Caco-2 (cell line): ENCODE results near the gene PCBD1. TPM values are rescaled to one million over a fixed set of nuclear protein-coding genes. Genes with fewer than 3 reads are reported as not detected.

Experiments used
- BruUV-seq: library from RNA; stranded (reverse); fragments of 400-500 nt; replicated peaks from 2 replicates; lab custom pipeline; 2021; lab: Mats Ljungman, UMichigan
- CTCF ChIA-PET: fragments of 300-600 bp; sonication (Branson Sonifier 250); formaldehyde crosslinking; loops from one replicate; lab custom pipeline; 2022; ENCODE audit warnings: antibody characterized with exemption; lab: Charles Lee
- POLR2A ChIA-PET: fragments of 300-600 bp; sonication (Branson Sonifier 250); formaldehyde crosslinking; loops from one replicate; lab custom pipeline; 2022; ENCODE audit warnings: antibody characterized with exemption; lab: Charles Lee
- DNase-seq, 2 experiments: peaks; one replicate each; pipeline versions ENCODE4 v3.0.0 to v3.0.0-alpha.2; 2020 to 2022
- H3K27me3 ChIP-seq: replicated peaks from 2 replicates; pipeline ENCODE4 v1.6.0; 2011; ENCODE audit warnings: low read length; ENCODE audit not compliant: control insufficient read depth, insufficient read depth
- H3K36me3 ChIP-seq: 2 replicates; pipeline ENCODE4 v1.5.1; 2011; ENCODE audit warnings: low read length; ENCODE audit not compliant: control insufficient read depth, insufficient read depth
- H3K4me1 ChIP-seq: fragments of 250-450 bp; sonication (Bioruptor Pico); 2 replicates; pipeline ENCODE4 v1.5.1; 2020; ENCODE audit warnings: mild to moderate bottlenecking
- H3K4me3 ChIP-seq: 2 replicates; pipeline ENCODE4 v1.5.1; 2011; ENCODE audit warnings: low read depth, mild to moderate bottlenecking, control low read depth, low read length
- H3K9me3 ChIP-seq: fragments of 250-450 bp; sonication (Bioruptor Pico); 2 replicates; pipeline ENCODE4 v1.5.1; 2020; ENCODE audit warnings: mild to moderate bottlenecking, moderate library complexity
- H3K27ac Mint-ChIP-seq: one replicate; pipeline ENCODE4 v1.8.0; 2022; ENCODE audit warnings: mixed read lengths; ENCODE audit not compliant: unreplicated experiment
- H3K27me3 Mint-ChIP-seq: one replicate; pipeline ENCODE4 v1.8.0; 2022; ENCODE audit warnings: mixed read lengths; ENCODE audit not compliant: insufficient read depth, unreplicated experiment
- H3K36me3 Mint-ChIP-seq: one replicate; pipeline ENCODE4 v1.8.0; 2022; ENCODE audit warnings: mild to moderate bottlenecking, mixed read lengths; ENCODE audit not compliant: insufficient read depth, unreplicated experiment
- H3K4me1 Mint-ChIP-seq: one replicate; pipeline ENCODE4 v1.8.0; 2022; ENCODE audit warnings: low read depth, mixed read lengths; ENCODE audit not compliant: unreplicated experiment
- H3K4me3 Mint-ChIP-seq: one replicate; pipeline ENCODE4 v1.8.0; 2022; ENCODE audit warnings: mild to moderate bottlenecking, moderate library complexity, mixed read lengths; ENCODE audit not compliant: unreplicated experiment
- H3K9me3 Mint-ChIP-seq: one replicate; pipeline ENCODE4 v1.8.0; 2022; ENCODE audit warnings: mixed read lengths; ENCODE audit not compliant: unreplicated experiment
- CTCF ChIP-seq, 2 experiments: fragments of 200-600 bp in 1 of 2; IDR thresholded peaks; 1 replicate in 1 of 2; 2 replicates in 1 of 2; pipeline versions ENCODE4 v1.5.1 to v1.8.0; 2011 to 2022; ENCODE audit warnings: antibody characterized with exemption in 1 of 2, control low read depth in 1 of 2, inconsistent platforms in 1 of 2, low read depth in 1 of 2, low read length in 1 of 2, mild to moderate bottlenecking in 1 of 2, moderate library complexity in 1 of 2; ENCODE audit not compliant: insufficient read depth in 1 of 2, severe bottlenecking in 1 of 2, unreplicated experiment in 1 of 2
- intact Hi-C: fragments of 100-400 bp; cut with micrococcal nuclease; formaldehyde crosslinking; loops from one replicate; pipeline ENCODE4 v1.10.0; 2022; ENCODE audit not compliant: unreplicated experiment
- total RNA-seq: library from RNA; stranded (reverse); gene quantifications from 2 replicates; pipeline ENCODE4 v1.2.3, GENCODE V29; 2022

Gene PCBD1
- total RNA-seq, 1 experiment from 2014 or later: 252 TPM

- no peak for DNase-seq
- H3K9me3 ChIP-seq: no peaks in the 10 kb centered on the region
- POLR2A ChIA-PET: interaction anchor here (0.7 kb wide), 1 partner anchor 20 kb away, joined by 3 read pairs; no protein-coding TSS in a partner anchor
- BruUV-seq: no TSS peak
- CTCF ChIA-PET: no interaction called here
- Mint-ChIP-seq H3K27me3 (no peaks in the 10 kb centered on the region), H3K4me1 (peaks cover 46% of the 10 kb centered on the region), H3K36me3 (peaks cover 40% of the 10 kb centered on the region), H3K4me3 (no peak overlapping the region), H3K27ac (peak overlapping the region; percentile 6), H3K9me3 (peaks cover 11% of the 10 kb centered on the region)
- no peaks in the 10 kb centered on the region for H3K27me3 ChIP-seq
- peaks cover 50% of the 10 kb centered on the region for H3K4me1 ChIP-seq
- H3K4me3 ChIP-seq: no peak overlapping the region
- TF ChIP-seq CTCF (IDR thresholded peaks at IDR 0.05; ENCODE audit: insufficient read depth in 1 of 2, low read depth in 1 of 2, low read length in 1 of 2, severe bottlenecking in 1 of 2, unreplicated experiment in 1 of 2): no peak
- H3K36me3 ChIP-seq: peaks cover 3% of the 10 kb centered on the region; the same call in 1 of the 2 replicates
- intact Hi-C loops: no loop called here
Measured at GRCh38 chr10:70843333-70843732, 45.0 kb downstream of the PCBD1 start.

GRCh38 chr10:70840836-70841235, 47.5 kb downstream of the PCBD1 start:
- H3K4me3 Mint-ChIP-seq: no peak overlapping the region
- BruUV-seq: no TSS peak
- Histone ChIP-seq H3K4me3 (no peak overlapping the region), H3K9me3 (no peaks in the 10 kb centered on the region), H3K36me3 (peaks cover 4% of the 10 kb centered on the region; the same call in 1 of the 2 replicates), H3K27me3 (no peaks in the 10 kb centered on the region), H3K4me1 (peaks cover 43% of the 10 kb centered on the region)
- DNase-seq: no peak
- H3K27ac Mint-ChIP-seq: no peak overlapping the region
- H3K36me3 Mint-ChIP-seq: peaks cover 43% of the 10 kb centered on the region
- TF ChIP-seq CTCF (IDR thresholded peaks at IDR 0.05; ENCODE audit: insufficient read depth in 1 of 2, low read depth in 1 of 2, low read length in 1 of 2, severe bottlenecking in 1 of 2, unreplicated experiment in 1 of 2): no peak
- peaks cover 11% of the 10 kb centered on the region for H3K9me3 Mint-ChIP-seq
- peaks cover 48% of the 10 kb centered on the region for H3K4me1 Mint-ChIP-seq
- no peaks in the 10 kb centered on the region for H3K27me3 Mint-ChIP-seq
- CTCF ChIA-PET: no interaction called here
- intact Hi-C loops: no loop called here
- POLR2A ChIA-PET: no interaction called here

- H3K36me3 Mint-ChIP-seq: peaks cover 28% of the 10 kb centered on the region
- Histone ChIP-seq H3K4me3 (no peak overlapping the region), H3K9me3 (no peaks in the 10 kb centered on the region), H3K27me3 (no peaks in the 10 kb centered on the region), H3K36me3 (peaks cover 4% of the 10 kb centered on the region; the same call in 1 of the 2 replicates), H3K4me1 (peaks cover 21% of the 10 kb centered on the region)
- no peak overlapping the region for H3K4me3 Mint-ChIP-seq
- ChIA-PET CTCF (no interaction called here), POLR2A (no interaction called here)
- no peak overlapping the region for H3K27ac Mint-ChIP-seq
- no TSS peak for BruUV-seq
- no peak for TF ChIP-seq CTCF (IDR thresholded peaks at IDR 0.05; ENCODE audit: insufficient read depth in 1 of 2, low read depth in 1 of 2, low read length in 1 of 2, severe bottlenecking in 1 of 2, unreplicated experiment in 1 of 2)
- H3K27me3 Mint-ChIP-seq: no peaks in the 10 kb centered on the region
- peaks cover 11% of the 10 kb centered on the region for H3K9me3 Mint-ChIP-seq
- peaks cover 34% of the 10 kb centered on the region for H3K4me1 Mint-ChIP-seq
- DNase-seq: no peak
- intact Hi-C loops: loop anchor here (1.0 kb wide), 1 partner anchor 48 kb away; no protein-coding TSS in a partner anchor
Measured at GRCh38 chr10:70838270-70838805, 50.0 kb downstream of the PCBD1 start.
